ENCODE results near the gene KCNIP1.

- TF ChIP-seq CTCF (IDR thresholded peaks at IDR 0.05) (no peak), POLR2A (IDR thresholded peaks at IDR 0.05; ENCODE audit: low read depth) (no peak), POLR2AphosphoS5 (IDR thresholded peaks at IDR 0.05) (no peak), EP300 (IDR thresholded peaks at IDR 0.05) (no peak)
Measured at GRCh38 chr5:170464280-170465127, 39.3 kb upstream of the KCNIP1 start.

Data from esophagus muscularis mucosa (tissue), 4 donors.